SIG-M5 (cell line): Measurements from ENCODE around the gene MAMLD1.

Source experiments
- DNase-seq: peaks from one replicate; lab custom pipeline; 2025; lab: John Stamatoyannopoulos, UW

MAMLD1 gene

DNA sequence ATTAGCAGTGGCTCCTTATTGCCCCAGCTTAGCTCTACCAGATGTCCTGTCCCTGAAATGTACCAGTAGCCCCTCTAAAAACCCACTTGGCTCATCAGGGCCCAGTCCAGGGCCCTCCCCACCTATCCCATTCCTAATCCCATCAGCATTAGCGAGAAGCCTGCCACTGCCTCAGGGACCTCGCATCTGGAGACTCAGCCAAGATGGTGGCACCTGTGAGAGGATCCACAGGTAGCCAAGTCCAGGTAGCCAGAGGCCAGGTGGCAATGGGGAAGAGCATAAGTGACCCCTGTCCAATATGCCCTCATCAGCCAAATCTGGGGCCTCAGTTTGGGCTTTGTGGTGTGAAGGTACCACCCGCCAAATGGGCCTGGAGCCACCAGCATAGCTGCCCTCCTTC lies 97.7 kb downstream of the MAMLD1 start:
- DNase-seq = no peak

DNA sequence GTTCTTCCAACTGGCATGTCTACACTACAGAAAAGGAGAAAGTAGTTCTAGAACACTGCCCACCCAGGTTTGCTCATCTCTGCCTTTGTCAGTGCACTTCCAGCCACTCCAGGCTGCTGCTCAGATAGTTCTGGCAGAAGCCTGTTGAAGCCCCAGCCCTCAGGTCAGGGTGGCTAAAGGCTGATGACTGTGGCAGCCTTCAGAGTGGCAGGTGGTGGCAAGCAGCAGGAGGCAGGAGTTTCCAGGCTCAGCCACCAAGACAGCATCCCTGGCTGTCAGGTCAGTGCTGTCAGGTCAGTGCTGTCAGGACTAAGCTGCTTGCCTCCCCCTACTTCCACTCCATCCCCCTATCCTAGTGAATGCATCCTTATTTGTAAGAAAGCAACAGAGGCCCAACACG lies 100.4 kb downstream of the MAMLD1 start:
- no peak for DNase-seq

DNA sequence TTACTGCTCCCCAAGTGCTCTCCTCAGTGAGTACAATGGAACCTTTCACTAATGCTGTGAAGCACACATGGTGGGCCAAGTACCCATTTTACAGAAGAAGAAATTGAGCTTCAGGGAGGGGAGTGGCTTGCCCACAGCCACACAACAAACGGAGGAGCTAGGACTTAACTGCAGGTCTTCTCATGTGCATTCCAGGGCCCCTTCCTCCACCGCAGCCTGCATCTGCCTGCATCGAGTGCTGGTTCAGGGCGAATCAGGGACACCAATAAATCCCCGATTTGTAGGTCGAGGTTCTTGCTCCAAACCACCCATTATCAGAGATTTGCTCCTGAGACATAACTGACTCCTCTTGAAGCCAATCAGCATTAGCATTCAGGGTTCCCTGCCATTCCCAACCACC lies 100.9 kb downstream of the MAMLD1 start:
- DNase-seq = no peak

DNA sequence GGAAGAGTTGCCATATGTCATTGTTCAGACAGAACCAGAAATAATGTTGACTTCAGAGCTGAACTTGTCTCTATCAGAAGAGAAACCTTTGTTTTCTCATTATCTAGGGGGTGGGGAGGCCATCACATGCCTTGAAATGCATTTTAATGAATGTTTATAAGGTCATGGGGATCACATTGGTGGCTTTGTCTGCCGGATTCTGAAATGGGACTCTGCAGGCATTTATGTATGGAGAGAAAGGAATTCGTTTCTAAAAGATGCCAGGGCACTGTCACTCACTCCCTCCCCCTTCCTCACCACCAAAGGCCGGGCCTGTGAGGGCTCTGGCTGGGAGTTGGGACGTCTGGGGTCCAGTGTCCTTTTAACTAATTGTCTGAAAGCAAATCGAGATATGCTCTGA lies 102.2 kb downstream of the MAMLD1 start:
- no peak for DNase-seq

DNA sequence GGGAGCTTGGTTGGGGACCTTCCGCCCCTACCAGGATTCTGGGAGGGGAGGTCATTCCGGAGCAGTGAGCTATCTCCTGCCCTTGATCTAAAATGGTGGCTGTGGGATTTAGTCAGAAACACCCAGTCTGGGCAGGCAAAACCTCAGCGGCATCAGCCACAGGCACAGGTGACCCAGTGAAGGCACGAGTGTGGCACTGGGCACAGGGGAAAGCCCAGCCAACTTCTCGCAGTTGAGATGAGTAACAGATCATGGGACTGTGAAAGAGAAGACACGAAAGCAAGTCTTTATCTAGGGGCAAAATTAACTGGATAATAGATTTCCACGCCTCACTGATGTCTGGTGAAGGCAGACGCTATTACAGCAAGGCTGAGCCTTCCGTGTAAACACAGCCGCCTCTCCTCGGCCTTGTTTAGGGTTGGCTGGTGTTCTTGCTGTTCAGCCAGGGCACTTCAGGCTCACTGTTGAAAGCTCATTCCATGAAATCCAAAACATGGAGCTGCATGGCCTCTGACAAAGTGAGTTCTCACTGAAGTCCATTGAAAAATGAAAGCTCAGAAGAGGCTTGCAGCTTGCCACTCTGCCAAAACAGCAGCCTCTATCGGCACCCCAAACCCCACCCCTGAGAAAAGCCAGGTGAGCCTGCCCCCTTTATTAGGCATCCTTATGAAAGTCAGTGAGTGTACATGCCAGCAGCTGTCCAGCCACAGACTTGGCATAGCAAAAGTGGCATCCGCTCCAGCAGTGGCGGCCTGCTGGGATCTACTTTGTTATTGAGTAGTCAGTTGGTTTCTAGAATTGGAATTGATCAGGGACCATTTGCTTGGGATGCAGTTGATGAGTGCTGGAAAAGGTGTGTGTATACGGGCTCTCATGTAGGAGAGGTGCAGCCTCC lies 103.0 kb downstream of the MAMLD1 start:
- DNase-seq = no peak

DNA sequence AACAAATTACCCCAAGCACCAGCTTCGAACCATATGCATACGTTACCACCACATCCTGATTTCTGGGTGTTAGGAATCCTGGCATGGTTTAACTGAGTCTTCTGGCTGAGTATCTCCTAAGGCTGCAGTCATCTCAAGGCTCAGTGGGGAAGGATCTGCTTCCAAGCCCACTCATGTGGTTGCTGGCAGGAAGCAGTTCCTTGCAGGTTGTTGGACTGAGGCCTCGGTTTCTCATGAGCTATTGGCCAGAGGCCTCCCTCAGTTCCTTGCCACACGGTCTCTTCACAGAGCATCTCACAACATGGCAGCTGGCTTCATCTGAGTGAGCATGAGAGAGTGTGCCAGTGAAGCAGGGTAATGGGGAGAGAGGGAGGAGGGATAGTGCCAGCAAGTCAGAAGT lies 109.2 kb downstream of the MAMLD1 start:
- DNase-seq = no peak

DNA sequence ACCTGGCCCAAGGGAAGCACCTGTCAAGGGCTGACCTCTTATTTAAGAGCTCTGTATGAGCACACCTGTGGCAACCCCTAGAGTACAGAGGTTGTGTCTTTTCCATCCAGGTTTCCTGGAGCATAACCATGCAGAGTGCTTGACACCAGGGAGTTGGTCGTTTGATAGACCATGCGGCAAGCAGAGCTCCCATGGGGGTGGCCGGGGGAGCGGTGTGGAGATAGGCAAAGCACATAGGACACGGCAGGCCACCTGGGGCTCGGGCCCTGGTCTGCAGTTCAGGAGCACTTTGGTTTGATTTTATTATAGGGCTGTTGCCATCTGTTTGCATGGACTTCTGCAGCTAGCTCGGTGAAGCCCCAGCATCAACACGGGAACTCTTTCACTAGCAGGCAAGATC lies 110.3 kb downstream of the MAMLD1 start:
- no peak for DNase-seq

DNA sequence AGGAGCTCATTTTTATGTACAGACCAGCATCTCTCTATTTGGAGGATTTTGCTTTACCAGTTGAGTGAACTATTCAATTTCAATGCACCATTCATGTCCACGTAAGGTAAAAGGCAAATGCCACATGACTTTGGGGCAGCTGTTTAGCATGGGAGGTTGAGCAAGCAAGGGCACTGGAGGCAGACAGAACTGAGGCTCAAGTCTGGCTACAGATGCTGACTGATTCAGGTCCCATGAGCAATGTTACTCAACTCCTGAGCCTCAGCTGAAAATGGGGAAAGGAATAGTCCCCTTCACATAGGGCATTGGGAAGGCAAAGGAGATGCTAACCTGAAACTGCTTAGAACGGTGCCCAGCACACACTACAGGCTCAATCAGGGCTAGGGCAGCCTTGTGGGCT lies 112.3 kb downstream of the MAMLD1 start:
- DNase-seq = no peak

DNA sequence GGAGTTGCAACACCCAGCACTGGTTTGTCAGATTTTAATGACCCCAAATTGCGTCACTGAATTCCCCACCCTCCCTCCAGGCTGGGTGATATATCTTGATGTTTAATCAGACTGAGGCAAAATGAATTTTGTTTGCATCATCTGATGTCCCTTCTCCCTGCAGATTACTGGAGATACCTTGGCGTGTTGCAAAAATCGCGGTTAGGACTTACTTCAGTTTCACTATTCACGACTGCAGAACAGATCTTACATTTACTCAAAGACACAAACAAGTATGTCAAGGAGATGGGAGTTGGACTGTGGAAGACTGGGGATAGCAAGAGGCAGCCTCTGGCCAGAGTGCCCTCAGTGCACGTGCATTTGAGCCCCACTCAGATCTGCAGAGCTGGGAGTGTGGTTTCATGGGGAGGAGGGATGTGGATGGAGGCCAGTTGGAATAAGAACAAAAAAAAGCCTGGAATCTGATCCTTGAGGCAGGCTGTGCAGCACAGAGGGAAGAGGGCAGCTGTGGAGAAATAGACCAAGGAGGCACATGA lies 113.1 kb downstream of the MAMLD1 start:
- DNase-seq = no peak

DNA sequence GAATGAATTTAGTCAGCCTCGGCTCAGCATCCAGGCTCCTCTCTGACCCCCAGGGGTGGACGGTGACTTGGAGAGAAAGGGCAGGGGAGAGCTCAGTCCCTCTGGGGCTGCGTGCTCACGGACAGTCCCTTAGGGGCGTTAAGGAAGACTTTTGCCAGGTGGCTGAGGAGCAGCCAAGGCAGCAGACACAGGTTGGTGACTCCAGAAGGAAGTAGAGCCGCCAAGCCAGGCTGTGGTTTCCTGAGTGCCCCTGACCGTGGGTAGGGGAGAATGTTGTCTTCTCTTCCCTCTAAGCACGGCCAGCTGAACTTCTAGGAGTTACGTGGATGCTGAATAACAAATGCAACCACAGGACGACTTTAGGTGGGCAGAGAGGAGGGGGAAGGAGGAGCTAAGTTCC lies 114.3 kb downstream of the MAMLD1 start:
- DNase-seq = no peak

DNA sequence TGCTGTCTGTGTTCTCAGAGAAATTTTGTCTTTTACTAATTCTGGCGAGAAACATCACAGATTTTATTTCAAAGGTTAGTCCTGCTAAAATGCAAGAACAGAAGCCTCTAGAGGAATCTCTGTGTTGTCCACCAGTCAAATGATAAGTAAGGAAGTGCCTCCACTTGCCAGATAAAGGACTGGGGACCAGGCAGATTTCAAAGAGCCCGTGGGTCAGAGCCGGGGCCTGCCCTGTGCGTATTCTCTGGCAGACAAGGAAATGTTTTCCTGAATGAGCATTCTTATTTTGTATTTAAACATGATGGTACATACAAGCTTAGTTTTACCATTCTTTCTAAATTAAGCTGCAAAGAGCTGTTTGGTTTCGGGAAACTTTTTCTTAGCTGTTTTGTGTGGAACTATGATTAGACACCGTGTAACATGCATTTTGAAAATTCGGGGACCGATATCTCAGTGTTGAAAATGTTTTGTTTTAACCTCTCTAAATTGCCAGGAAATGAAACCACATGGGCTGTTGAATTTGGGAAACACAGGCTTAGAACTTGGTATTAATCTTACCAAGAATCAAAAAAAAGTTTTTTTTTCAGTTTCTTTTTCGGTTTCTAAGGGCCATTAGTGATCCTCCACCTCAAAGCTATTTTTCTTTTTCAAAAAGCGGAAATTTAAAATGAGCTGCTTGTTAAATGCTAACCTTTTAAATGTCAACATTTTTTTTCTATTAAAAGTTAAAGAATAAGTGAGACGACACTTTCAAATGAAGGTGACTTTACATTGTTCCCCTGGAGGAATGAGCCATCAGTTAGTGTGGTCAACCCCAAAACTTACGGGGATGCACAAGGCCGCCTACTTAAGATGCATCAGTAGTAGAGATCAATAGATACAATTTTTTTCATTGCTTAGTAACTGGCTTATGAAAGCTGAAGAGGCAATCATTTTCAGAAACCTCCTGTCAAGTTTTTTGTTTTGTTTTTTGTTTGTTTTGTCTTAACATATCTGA lies 115.7 kb downstream of the MAMLD1 start:
- no peak for DNase-seq

DNA sequence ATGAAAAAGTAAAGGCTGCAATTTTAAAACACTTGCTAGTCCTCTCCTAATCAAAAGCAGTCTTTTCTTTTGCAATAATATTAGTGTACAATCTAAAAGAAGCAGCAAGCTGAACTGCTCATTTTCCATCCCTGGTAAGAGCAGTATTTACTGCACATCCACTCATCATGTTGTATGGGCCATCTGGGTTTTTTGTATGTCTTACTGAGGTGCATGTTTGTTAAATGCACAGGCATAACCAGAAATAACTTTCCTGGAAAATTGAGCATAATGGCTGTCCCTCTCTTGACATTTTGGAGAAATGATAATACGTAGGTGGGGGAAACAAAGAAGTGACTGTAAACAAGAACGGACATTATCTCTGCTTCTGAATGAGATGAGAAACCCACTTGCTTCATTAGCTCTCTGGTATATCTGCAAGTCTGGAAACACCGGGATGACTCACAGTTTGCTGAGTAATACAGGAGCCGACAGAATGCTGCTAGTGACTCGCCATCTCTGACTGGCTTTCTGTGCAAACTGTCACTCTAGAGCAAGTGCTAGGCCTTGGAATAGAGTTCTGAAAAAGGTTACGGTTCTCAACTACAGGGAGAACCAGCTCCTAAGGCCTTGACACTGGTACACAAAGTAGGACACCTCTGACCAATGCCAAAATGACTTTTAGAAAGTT lies 119.6 kb downstream of the MAMLD1 start:
- no peak for DNase-seq

DNA sequence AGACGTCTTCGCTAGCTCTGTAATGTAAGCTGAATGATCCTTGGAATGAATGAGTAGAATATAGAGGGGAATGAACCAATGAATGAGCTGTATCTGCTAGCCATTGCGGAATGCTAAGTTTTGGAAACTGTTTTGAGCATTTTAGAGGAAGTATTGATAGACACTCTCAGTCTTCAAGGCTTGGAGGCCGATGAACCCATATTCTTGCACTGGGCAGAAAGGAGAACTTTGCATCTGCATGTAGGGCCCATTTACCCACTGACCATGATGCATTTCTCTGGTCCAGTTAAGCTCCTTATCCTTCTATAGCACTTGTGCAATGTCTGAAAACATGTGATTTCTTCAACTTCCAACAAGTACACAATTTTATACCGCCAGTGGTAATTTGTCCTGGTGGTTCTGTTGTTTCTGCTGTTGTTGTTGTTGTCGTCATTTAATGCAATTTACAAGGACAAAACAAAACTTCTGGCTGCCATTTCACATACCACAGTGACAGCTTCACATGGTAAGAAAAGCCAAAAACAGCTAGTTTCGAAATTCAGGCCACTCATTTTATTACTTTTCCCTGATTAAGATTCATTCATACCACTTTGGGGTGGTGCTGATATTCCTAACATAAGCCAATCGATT lies 120.4 kb downstream of the MAMLD1 start:
- DNase-seq = no peak

DNA sequence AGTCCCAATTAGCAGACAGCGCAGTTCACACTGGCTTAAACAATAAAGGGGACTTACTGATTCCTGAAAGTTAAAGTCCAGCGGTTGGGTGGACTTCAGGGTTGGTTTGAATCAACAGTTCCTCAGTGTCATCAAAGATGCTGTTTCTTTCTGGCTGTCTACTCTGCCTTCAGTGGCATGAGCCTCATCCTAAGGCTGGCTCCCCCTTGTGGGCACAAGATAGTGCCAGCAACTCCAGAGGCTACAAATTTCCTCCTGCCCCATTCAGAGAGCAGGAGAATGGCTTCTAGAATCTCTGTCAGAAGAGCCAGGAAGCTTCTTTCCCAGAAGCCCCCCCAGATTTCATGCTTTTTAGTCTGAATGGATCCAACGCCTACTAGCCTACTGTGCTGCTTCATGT lies 122.9 kb downstream of the MAMLD1 start:
- no peak for DNase-seq

DNA sequence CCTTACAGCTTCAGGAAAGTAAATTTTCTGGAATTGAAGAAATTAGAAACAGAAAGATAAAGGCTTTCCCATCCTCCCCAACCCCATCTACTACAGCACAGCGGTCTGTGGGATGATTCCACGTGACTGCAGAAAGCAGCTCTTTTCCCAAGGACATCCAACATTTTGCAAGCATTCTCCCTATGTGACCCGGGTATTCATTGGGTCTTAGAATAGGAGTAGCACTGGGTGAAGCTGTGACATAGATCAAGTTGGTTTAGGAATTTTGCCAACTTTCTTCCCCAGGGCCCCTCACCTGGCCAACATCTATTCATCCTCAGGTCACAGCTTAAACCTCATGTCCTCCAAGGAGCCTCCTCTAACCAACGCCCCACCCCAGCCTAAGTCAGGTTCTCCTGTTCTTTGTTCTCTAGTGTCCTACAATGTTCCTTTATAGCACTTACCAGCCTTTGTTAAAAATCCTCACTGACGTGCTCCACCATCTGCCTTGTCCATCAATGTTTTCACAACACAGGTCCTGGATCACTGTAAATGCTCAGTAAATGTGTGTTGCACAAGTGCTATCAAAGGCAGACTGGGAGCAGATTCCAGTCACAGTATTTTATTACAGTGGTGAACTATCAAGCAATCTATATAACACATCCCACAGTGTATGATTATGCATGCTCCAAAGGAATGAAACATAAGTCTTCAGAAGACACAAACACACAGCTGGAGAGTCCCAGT lies 124.4 kb downstream of the MAMLD1 start:
- no peak for DNase-seq

DNA sequence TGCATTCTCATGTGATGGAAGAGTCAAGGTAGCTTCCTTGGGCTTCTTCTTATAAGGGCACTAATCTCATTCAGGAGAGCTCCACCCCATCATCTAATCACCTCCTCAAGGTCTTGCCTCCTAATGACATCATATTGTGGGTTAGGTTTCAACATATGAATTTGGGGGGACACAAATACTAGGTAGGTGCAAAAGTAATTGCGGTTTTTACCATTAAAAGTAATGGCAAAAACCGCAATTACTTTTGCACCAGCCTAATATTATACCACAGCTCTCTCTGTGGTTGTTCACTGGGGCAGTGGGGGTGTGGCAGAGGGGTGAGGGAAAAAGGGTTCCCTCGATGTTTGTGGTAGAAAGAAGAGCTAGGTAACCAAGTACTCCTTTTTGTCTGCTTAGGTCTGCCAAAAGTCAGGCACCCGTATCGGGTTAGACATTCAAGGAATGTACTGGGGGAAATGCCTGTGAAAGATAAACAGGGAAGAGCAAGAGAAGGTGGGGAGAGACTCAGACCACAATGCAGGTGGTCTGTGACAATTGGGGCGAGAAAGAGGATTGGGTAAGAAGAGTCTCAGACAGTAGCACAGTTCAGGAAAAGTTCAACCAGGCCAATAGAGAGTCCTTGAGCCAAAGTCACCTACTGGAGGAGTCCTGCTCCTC lies 126.4 kb downstream of the MAMLD1 start:
- no peak for DNase-seq

DNA sequence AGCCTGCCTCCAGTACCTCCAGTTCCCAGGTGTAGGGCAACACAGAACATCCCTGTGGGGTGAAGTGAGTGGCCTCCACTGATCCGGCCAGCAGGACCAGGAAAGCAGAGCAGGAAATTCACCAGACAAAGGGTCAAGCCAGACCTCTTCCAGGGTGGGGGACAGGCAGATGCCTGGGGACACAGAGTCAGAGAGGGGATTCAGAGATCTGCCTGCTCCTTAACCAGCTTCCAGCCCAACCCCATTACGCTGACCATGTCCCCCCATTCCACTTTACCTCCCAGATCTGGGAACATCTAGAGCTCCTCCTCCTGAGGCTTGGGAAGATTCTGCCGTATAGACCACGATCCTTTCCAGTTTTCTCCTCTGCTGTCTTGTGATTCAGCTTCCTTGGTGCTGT lies 132.4 kb downstream of the MAMLD1 start:
- DNase-seq = no peak

DNA sequence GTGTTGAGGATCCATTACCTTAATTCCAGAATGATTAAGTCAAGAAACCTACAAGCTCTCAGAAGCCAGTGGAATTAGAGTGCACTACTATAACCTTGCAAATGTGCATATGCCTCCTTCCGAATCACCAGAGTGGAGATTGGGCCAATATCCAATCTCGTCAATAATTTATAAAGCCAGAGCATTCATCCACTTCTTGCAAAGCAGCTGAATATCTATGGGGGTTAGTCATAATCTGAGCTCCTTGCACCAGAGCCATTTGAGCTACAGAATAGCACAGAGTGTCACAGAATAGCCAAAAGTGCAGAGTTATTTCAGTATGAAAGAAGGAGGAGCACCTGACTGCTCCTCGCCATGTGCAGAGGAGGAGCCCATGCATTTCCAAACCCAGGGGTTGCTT lies 136.1 kb downstream of the MAMLD1 start:
- DNase-seq = no peak

DNA sequence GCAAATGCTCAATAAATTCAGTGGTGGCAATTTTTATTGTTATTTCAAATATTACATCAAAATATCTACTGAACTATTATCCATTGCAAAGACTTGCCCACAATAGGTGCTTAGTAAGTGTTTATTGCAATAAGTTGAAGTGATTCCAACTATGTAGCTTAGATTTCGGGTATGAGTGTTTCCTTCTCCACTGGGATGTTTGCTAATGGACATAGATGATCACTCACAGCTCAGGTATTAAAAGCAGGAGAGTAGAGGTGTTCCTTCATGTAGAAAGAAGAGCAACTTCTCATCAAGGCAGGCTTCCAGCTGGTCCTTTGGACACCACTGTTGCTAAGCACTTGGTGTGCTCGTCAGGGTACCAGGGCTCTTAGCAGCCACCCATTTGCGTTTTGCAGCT lies 139.0 kb downstream of the MAMLD1 start:
- DNase-seq = no peak
